HEK293 (cell line): ENCODE data around the gene BECN2.

Experiments used
- CTCF ChIP-seq: fragments of 450-650 bp; formaldehyde crosslinking; IDR thresholded peaks from 2 replicates; pipeline ENCODE4 v1.5.1; 2016; ENCODE audit warnings: missing biosample characterization, missing genetic modification characterization
- RBAK ChIP-seq: fragments of 450-650 bp; formaldehyde crosslinking; IDR thresholded peaks from 2 replicates; pipeline ENCODE4 v1.5.1; 2016; ENCODE audit warnings: missing biosample characterization, missing genetic modification characterization
- ZEB2 ChIP-seq: fragments of 450-650 bp; formaldehyde crosslinking; IDR thresholded peaks from 2 replicates; pipeline ENCODE4 v1.5.1; 2016; ENCODE audit warnings: missing biosample characterization, missing genetic modification characterization
- ZNF23 ChIP-seq: fragments of 450-650 bp; formaldehyde crosslinking; IDR thresholded peaks from 2 replicates; pipeline ENCODE4 v1.5.1; 2016; ENCODE audit warnings: missing biosample characterization, missing genetic modification characterization, borderline replicate concordance

GRCh38 chr1:242004751-242005495 is 47.4 kb downstream of the BECN2 start:
- TF ChIP-seq CTCF (tag by site-specific recombination) (no peak), RBAK (tag by site-specific recombination) (no peak), ZEB2 (tag by site-specific recombination) (no peak), ZNF23 (tag by site-specific recombination) (no peak)
